22Rv1 (cell line): ENCODE data around the gene S100A6.

Experiments
- H3K27ac ChIP-seq: fragments of 450-650 bp; 2 replicates; pipeline ENCODE4 v1.5.1; 2017
- CTCF ChIP-seq: fragments of 450-650 bp; IDR thresholded peaks from 2 replicates; pipeline ENCODE4 v1.5.1; 2017; ENCODE audit warnings: mild to moderate bottlenecking
- ZFX ChIP-seq: fragments of 450-650 bp; IDR thresholded peaks from 2 replicates; pipeline ENCODE4 v1.6.1; 2017; ENCODE audit warnings: antibody characterized with exemption, borderline replicate concordance

S100A6 gene

DNA sequence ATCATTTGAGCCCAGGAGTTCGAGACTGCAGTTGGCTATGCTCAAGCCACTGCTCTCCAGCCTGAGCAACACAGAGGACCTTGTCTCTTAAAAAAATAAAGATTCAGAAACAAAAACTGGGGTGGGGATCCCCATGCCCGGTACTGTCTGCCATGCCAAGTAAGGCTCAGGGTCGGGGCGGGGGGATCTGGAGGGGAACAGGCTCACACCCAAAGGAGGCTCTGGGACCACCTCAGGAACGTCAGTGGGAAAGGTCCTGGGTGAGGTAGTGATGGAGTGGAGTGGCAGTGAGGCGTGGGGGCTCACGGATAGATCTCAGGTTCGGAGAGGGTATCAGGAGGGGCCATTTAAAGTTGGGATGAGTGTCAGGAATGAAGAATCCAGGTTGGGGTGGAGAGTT lies 10.6 kb upstream of the S100A6 start:
- no peak overlapping the region for H3K27ac ChIP-seq
- TF ChIP-seq CTCF, result no peak
- TF ChIP-seq ZFX, result no peak

DNA sequence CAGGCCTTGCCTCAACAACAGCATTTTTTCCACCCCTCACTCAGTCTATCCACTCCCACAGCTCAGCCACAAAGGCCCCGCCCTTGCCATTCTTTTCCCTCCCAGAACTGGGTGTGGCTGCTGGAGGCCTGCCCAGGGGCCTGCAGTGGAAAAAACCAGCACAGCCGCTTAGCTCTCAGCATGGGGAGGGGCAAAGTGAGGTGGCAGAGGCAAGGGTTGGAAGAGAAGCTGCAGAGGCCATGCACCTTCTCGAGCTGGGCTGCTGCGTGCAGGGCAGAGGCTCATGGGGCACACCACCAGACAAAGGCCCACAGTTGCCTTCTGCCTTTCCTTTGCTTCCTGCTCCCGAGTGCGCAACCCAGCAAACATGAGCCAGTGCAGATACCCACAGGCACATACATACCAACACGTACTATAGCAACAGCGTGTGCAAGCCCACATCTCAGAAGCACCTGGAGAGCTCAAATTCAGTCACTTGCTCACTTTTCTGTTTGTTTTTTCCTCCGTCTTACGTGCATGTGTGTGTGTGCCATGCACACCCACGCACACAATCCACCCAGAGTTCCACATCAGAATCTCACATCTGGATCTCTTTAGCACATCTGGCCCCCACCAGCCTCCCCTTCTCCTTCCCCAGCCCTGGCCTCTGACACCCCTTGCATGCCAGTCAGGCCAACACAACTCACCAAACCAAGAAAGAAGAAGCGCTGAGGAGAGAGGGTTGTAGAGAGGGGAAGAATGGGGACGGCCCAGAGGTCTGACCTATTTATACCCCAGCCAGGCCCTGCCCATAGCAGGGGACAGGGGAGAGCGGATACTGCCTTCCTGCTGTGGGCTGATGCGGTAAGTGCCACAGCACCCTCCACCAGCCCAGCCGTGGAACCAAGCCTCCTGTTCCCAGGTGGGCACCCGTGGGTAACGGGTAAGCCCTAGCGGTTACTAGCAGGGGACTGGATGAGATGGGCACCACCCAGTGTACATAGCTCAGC lies 9.6 kb upstream of the S100A6 start, which contains the start of gene S100A4:
TSS of gene S100A4 (minus strand) at position 740 of the 989 bp plus-strand sequence. CDS start 1,012 bp downstream, outside the sequence.
- TF ChIP-seq CTCF, result no peak
- TF ChIP-seq ZFX, result no peak
- peak within 1 kb of the TSS; percentile 41 for H3K27ac ChIP-seq

- peak overlapping the region; percentile 41 for H3K27ac ChIP-seq
- no peak for TF ChIP-seq ZFX
Observed at GRCh38 chr1:153544453-153545066, 8.8 kb upstream of the S100A6 start.

GRCh38 chr1:153543736-153544135 lies 7.9 kb upstream of the S100A6 start:
- H3K27ac ChIP-seq, result no peak overlapping the region
- no peak for TF ChIP-seq CTCF

DNA sequence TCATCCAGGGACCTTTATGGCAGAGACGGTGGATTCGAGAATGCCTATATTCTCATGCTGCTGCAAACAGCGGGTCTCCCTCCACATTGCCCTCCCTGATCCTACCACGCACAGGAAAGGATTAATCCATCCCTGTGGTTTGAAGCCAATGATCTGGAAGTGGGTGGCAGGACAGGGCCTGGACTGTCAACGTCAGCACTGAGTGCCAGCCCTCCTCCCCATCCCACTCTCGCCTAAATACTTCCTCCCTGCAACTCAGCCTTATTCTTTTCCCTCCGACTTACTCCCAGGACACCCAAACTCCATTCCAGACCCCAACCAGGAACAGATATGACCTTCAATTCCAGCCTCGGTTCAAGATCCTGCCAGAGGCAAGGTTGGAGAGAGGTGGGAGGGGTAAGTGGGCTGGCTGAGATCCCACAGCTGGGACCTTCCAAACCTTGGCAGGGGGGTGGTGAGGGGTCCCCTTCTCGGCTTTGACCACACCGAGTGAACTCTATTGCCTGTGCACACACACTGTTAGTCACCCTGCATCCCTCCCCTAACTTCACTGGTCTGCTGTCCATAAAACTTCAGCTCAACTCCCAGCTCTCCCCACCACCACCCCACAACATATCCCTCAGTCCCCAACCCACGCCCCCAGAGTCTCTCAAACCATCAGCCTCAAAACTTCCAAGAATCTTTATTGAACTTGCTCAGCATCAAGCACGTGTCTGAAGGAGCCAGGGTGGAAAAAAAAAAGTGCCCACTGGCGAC lies 7.3 kb upstream of the S100A6 start:
- TF ChIP-seq ZFX (no peak), CTCF (no peak)
- H3K27ac ChIP-seq, result no peak overlapping the region

GRCh38 chr1:153541641-153542590 lies 6.1 kb upstream of the S100A6 start:
- no peak overlapping the region for H3K27ac ChIP-seq
- TF ChIP-seq ZFX (no peak), CTCF (no peak)
